C1 segment of cervical spinal cord (tissue), 14 donors: ENCODE measurements around the gene TNMD.
"Not testable (repeated sequence)": the region's sequence is repeated elsewhere in the genome, so short reads cannot be mapped to it uniquely, and the experiment has no call there.

Experiments
- DNase-seq, 14 donors: peaks; one replicate each; lab custom pipeline; 2025; lab: John Stamatoyannopoulos, UW

TNMD gene

GRCh38 chrX:100584611-100585010, at the start of gene TNMD:
Gene TNMD, plus strand, starts transcription at chrX:100584936. Its CDS starts 83 bp downstream, at chrX:100585019.
- DNase-seq, result no peak

- DNase-seq, result not testable (repeated sequence)
Observed at GRCh38 chrX:100565534-100565933, 19.2 kb upstream of the TNMD start.

- DNase-seq, result no peak
Observed at GRCh38 chrX:100586747-100587146, 2.0 kb downstream of the TNMD start.

- DNase-seq, result no peak
Observed at GRCh38 chrX:100587861-100588260, 3.1 kb downstream of the TNMD start.

- no peak for DNase-seq
Observed at GRCh38 chrX:100591256-100592051, 6.7 kb downstream of the TNMD start.

GRCh38 chrX:100593126-100593525, 8.4 kb downstream of the TNMD start:
- DNase-seq, result no peak

- no peak for DNase-seq
Observed at GRCh38 chrX:100593581-100593980, 8.8 kb downstream of the TNMD start.

- no peak for DNase-seq
Observed at GRCh38 chrX:100596601-100597000, 11.9 kb downstream of the TNMD start.

GRCh38 chrX:100599456-100599855, 14.7 kb downstream of the TNMD start:
- no peak for DNase-seq

- no peak for DNase-seq
Observed at GRCh38 chrX:100600340-100600739, 15.6 kb downstream of the TNMD start.

- DNase-seq, result no peak
Observed at GRCh38 chrX:100600758-100601157, 16.0 kb downstream of the TNMD start.

- no peak for DNase-seq
Observed at GRCh38 chrX:100606753-100607152, 22.0 kb downstream of the TNMD start.

GRCh38 chrX:100609591-100609990, 24.9 kb downstream of the TNMD start:
- DNase-seq, result no peak

- DNase-seq, result no peak
Observed at GRCh38 chrX:100611951-100612350, 27.2 kb downstream of the TNMD start.

- no peak for DNase-seq
Observed at GRCh38 chrX:100615005-100615404, 30.3 kb downstream of the TNMD start.

- DNase-seq, result no peak
Observed at GRCh38 chrX:100623001-100623400, 38.3 kb downstream of the TNMD start.

GRCh38 chrX:100625985-100626491, 41.3 kb downstream of the TNMD start:
- DNase-seq, result no peak

GRCh38 chrX:100635040-100635439, 50.3 kb downstream of the TNMD start:
- DNase-seq, result no peak

GRCh38 chrX:100635989-100636320, 51.2 kb downstream of the TNMD start:
- DNase-seq, result no peak

GRCh38 chrX:100636321-100636991, 51.7 kb downstream of the TNMD start, which contains the start of gene TSPAN6:
Gene TSPAN6, minus strand, starts transcription at chrX:100636806. Its CDS starts 112 bp downstream, at chrX:100636694.
- peak in 11 of 14 donors; percentile 3 to 45 (median 23) for DNase-seq

- DNase-seq, result no peak
Observed at GRCh38 chrX:100642290-100642689, 57.6 kb downstream of the TNMD start.

GRCh38 chrX:100643212-100643611, 58.5 kb downstream of the TNMD start:
- no peak for DNase-seq
